Endodermal cell (in vitro differentiated cells): ENCODE results near the gene RHBDF2. TPM values are rescaled to one million over a fixed set of nuclear protein-coding genes. Genes with fewer than 3 reads are reported as not detected.

Experiments
- DNase-seq: peaks from one replicate; pipeline ENCODE4 v3.0.0-alpha.2; 2017
- H3K27ac ChIP-seq: 2 replicates; pipeline ENCODE4 v1.5.1; 2013; ENCODE audit warnings: mild to moderate bottlenecking, low read depth, low read length, moderate library complexity
- H3K27me3 ChIP-seq: 2 replicates; pipeline ENCODE4 v1.6.1; 2013; ENCODE audit warnings: mild to moderate bottlenecking, low read length, moderate library complexity; ENCODE audit not compliant: insufficient read depth, control insufficient read depth, poor library complexity, severe bottlenecking
- H3K36me3 ChIP-seq: 2 replicates; pipeline ENCODE4 v1.7.0; 2013; ENCODE audit warnings: mild to moderate bottlenecking, low read length, moderate library complexity; ENCODE audit not compliant: control insufficient read depth, insufficient read depth
- H3K4me1 ChIP-seq: one replicate; pipeline ENCODE4 v1.7.0; 2013; ENCODE audit warnings: low read length; ENCODE audit not compliant: control insufficient read depth, insufficient read depth
- H3K4me3 ChIP-seq: 2 replicates; pipeline ENCODE4 v1.5.1; 2013; ENCODE audit warnings: mild to moderate bottlenecking, low read length, moderate library complexity
- H3K9ac ChIP-seq: 2 replicates; pipeline ENCODE4 v1.6.1; 2013; ENCODE audit warnings: mild to moderate bottlenecking, low read length, moderate library complexity; ENCODE audit not compliant: poor library complexity, severe bottlenecking; ENCODE audit errors: extremely low read depth
- H3K9me3 ChIP-seq: 2 replicates; pipeline ENCODE4 v1.6.1; 2013; ENCODE audit warnings: mild to moderate bottlenecking, low read length, moderate library complexity; ENCODE audit not compliant: control insufficient read depth
- H3K27ac Mint-ChIP-seq: 2 replicates; pipeline ENCODE4 v1.8.0; 2020; ENCODE audit warnings: mixed read lengths
- H3K27me3 Mint-ChIP-seq: 2 replicates; pipeline ENCODE4 v1.8.0; 2021; ENCODE audit warnings: mild to moderate bottlenecking, mixed read lengths; ENCODE audit not compliant: insufficient read depth
- H3K36me3 Mint-ChIP-seq: 2 replicates; pipeline ENCODE4 v1.8.0; 2020; ENCODE audit warnings: low read depth, mixed read lengths
- H3K4me1 Mint-ChIP-seq: 2 replicates; pipeline ENCODE4 v1.8.0; 2020; ENCODE audit warnings: mixed read lengths
- H3K4me3 Mint-ChIP-seq: 2 replicates; pipeline ENCODE4 v1.8.0; 2020; ENCODE audit warnings: mild to moderate bottlenecking, moderate library complexity, mixed read lengths
- H3K9me3 Mint-ChIP-seq: 2 replicates; pipeline ENCODE4 v1.8.0; 2020; ENCODE audit warnings: mild to moderate bottlenecking, mixed read lengths
- CTCF ChIP-seq: fragments of 200-600 bp; sonication (generic); conservative IDR thresholded peaks from 2 replicates; pipeline ENCODE4 v1.5.0; 2021; ENCODE audit warnings: antibody characterized with exemption, mild to moderate bottlenecking
- WGBS, 2 experiments: methylation state at CpG; one replicate each; pipeline versions ENCODE4 v1.1.5 to v1.1.7; 2013; ENCODE audit warnings: missing lambda C conversion rate in 2 of 2, mixed read lengths in 1 of 2; ENCODE audit not compliant: insufficient coverage in 1 of 2, insufficient read length in 1 of 2; 5-methylcytosine and 5-hydroxymethylcytosine counted together
- total RNA-seq, 2 donors: library from RNA; stranded (reverse); fragmentation: NEBNext Ultra II Directional in 1 of 2; extraction: Animal tissue kit (Norgen Biotek cat#: 25700) in 1 of 2; gene quantifications; 2 replicates in 1 of 2; 3 replicates in 1 of 2; pipeline ENCODE4 v1.2.1, GENCODE V29; 2021

Gene RHBDF2
- total RNA-seq, 2 donors from 2014 or later: 28.5 to 31.1 TPM

- Histone ChIP-seq H3K36me3 (no peaks in the 10 kb centered on the region), H3K4me1 (no peaks in the 10 kb centered on the region), H3K27me3 (no peaks in the 10 kb centered on the region), H3K27ac (peak overlapping the region; percentile 41), H3K4me3 (no peak overlapping the region), H3K9me3 (no peaks in the 10 kb centered on the region), H3K9ac (no peak overlapping the region)
- no peaks in the 10 kb centered on the region for H3K36me3 Mint-ChIP-seq
- peak; percentile 96 for DNase-seq
- peak; percentile 75 for TF ChIP-seq CTCF
- no peak overlapping the region for H3K27ac Mint-ChIP-seq
- peaks cover 3% of the 10 kb centered on the region for H3K4me1 Mint-ChIP-seq
- no peak overlapping the region for H3K4me3 Mint-ChIP-seq
- WGBS, 2 experiments: 60 to 75% methylated on average over 5 to 9 of the region's 9 CpGs
- H3K27me3 Mint-ChIP-seq: no peaks in the 10 kb centered on the region
- H3K9me3 Mint-ChIP-seq: no peaks in the 10 kb centered on the region
These were observed 42.4 kb downstream of the RHBDF2 start for GRCh38 chr17:76458580-76459490.

DNA sequence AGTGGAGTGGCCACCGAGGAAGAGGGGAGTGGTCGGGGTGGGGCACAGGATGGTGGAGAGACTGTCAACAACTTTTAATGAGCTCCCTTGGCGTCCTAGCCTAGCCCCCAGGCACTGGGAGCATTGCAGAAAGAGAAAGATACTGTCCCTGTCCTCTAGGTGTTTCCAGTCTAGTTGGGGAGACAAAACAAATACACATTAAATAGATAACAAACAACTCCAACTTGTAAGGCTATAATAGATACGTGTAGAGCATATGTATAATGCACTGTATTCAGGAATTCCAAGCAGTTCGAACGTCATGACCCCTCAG is 47.8 kb downstream of the RHBDF2 start:
- Mint-ChIP-seq H3K27ac (peak overlapping the region; percentile 26), H3K36me3 (no peaks in the 10 kb centered on the region), H3K27me3 (no peaks in the 10 kb centered on the region), H3K9me3 (no peaks in the 10 kb centered on the region), H3K4me3 (peak overlapping the region; percentile 79), H3K4me1 (peaks cover 10% of the 10 kb centered on the region)
- TF ChIP-seq CTCF: no peak
- 51 to 72% methylated on average over 3 to 6 of the region's 6 CpGs for WGBS, 2 experiments
- Histone ChIP-seq H3K9ac (no peak overlapping the region), H3K9me3 (no peaks in the 10 kb centered on the region), H3K36me3 (no peaks in the 10 kb centered on the region), H3K4me1 (no peaks in the 10 kb centered on the region), H3K27ac (no peak overlapping the region), H3K27me3 (no peaks in the 10 kb centered on the region), H3K4me3 (no peak overlapping the region)
- no peak for DNase-seq

- Mint-ChIP-seq H3K27me3 (no peaks in the 10 kb centered on the region), H3K27ac (peak within 1 kb of the TSS; percentile 79), H3K4me3 (peak within 1 kb of the TSS; percentile 79), H3K36me3 (no peaks in the 10 kb centered on the region), H3K4me1 (peaks cover 12% of the 10 kb centered on the region), H3K9me3 (no peaks in the 10 kb centered on the region)
- Histone ChIP-seq H3K9me3 (no peaks in the 10 kb centered on the region), H3K9ac (peak within 1 kb of the TSS; percentile 73), H3K4me3 (peak within 1 kb of the TSS; percentile 95), H3K36me3 (no peaks in the 10 kb centered on the region), H3K27me3 (no peaks in the 10 kb centered on the region), H3K4me1 (no peaks in the 10 kb centered on the region), H3K27ac (peak within 1 kb of the TSS; percentile 63)
- 0 to 1% methylated on average over 30 to 101 of the region's 101 CpGs for WGBS, 2 experiments
- peak; percentile 53 for TF ChIP-seq CTCF
- DNase-seq: peak; percentile 99
These were observed 48.4 kb downstream of the RHBDF2 start, which contains the start of gene UBE2O for GRCh38 chr17:76452660-76453430. Gene UBE2O, minus strand, starts transcription at chr17:76453152. Its CDS starts 11 bp downstream, at chr17:76453141.
